HepG2 (cell line): Measurements from ENCODE around the gene RPL36AL. TPM values are rescaled to one million over a fixed set of nuclear protein-coding genes. Genes with fewer than 3 reads are reported as not detected.

ENCODE experiments used
- GZF1 ChIP-seq: sonication (generic); formaldehyde crosslinking; IDR thresholded peaks from 2 replicates; pipeline ENCODE4 v1.5.1; 2020; ENCODE audit warnings: mild to moderate bottlenecking, missing genetic modification reagents
- HOXA3 ChIP-seq: sonication (generic); formaldehyde crosslinking; IDR thresholded peaks from 2 replicates; pipeline ENCODE4 v1.5.0; 2020; ENCODE audit warnings: missing genetic modification reagents
- MLLT10 ChIP-seq: sonication (generic); formaldehyde crosslinking; IDR thresholded peaks from 2 replicates; pipeline ENCODE4 v1.4.0; 2020; ENCODE audit warnings: missing genetic modification reagents
- SCMH1 ChIP-seq: sonication (generic); formaldehyde crosslinking; IDR thresholded peaks from 2 replicates; pipeline ENCODE4 v1.9.0; 2021; ENCODE audit warnings: missing genetic modification reagents, mild to moderate bottlenecking, borderline replicate concordance
- TOE1 ChIP-seq: sonication (generic); formaldehyde crosslinking; IDR thresholded peaks from 2 replicates; pipeline ENCODE4 v1.4.0; 2020; ENCODE audit warnings: mild to moderate bottlenecking, missing genetic modification reagents
- XRCC5 ChIP-seq: fragments of 200-400 bp; formaldehyde crosslinking; optimal IDR thresholded peaks from 2 replicates; pipeline ENCODE3; 2017; ENCODE audit warnings: mild to moderate bottlenecking, low read length
- ZMYM2 ChIP-seq: sonication (generic); formaldehyde crosslinking; IDR thresholded peaks from 2 replicates; pipeline ENCODE4 v1.8.0; 2022; ENCODE audit warnings: mild to moderate bottlenecking, missing genetic modification reagents
- ZNF224 ChIP-seq: sonication (generic); formaldehyde crosslinking; IDR thresholded peaks from 2 replicates; pipeline ENCODE4 v1.5.0; 2020; ENCODE audit warnings: mild to moderate bottlenecking, missing genetic modification reagents
- ZNF33A ChIP-seq: sonication (generic); formaldehyde crosslinking; IDR thresholded peaks from 2 replicates; pipeline ENCODE4 v1.5.1; 2020; ENCODE audit warnings: missing genetic modification reagents, mild to moderate bottlenecking, moderate library complexity, borderline replicate concordance
- ZNF558 ChIP-seq: sonication (generic); formaldehyde crosslinking; IDR thresholded peaks from 2 replicates; pipeline ENCODE4 v1.9.0; 2022; ENCODE audit warnings: mild to moderate bottlenecking, missing genetic modification reagents, borderline replicate concordance
- ZNF891 ChIP-seq: sonication (generic); formaldehyde crosslinking; IDR thresholded peaks from 2 replicates; pipeline ENCODE4 v1.5.0; 2020; ENCODE audit warnings: mild to moderate bottlenecking, missing genetic modification reagents
- polyA plus RNA-seq, 8 experiments: library from polyadenylated mRNA; depleted of rRNA in 3 of 8; stranded (reverse) in 7 of 8; unstranded in 1 of 8; fragments of >200 nt; fragmentation: Illumina TruSeq in 4 of 8; extraction: Trizol in 4 of 8; gene quantifications; 2 replicates each; pipeline versions ENCODE4 v1.2.1 to v1.2.3, GENCODE V29; 2011 to 2016; ENCODE audit warnings: low read depth in 4 of 8, missing spikeins in 1 of 8, mixed read lengths in 1 of 8; ENCODE audit not compliant: insufficient read depth in 1 of 8
- total RNA-seq, 5 experiments: library from RNA; depleted of rRNA; stranded (reverse); fragments of >200 nt; fragmentation: Illumina TruSeq; extraction: Trizol; gene quantifications; 2 replicates each; pipeline ENCODE4 v1.2.3, GENCODE V29; 2016; ENCODE audit warnings: low read depth in 1 of 5
- TF ChIP-seq, protein P1 (sequence below): IDR thresholded peaks from 2 replicates; pipeline ENCODE4 v1.6.1; 2012; ENCODE audit warnings: low read length, improper control_type of control experiment
- TF ChIP-seq, protein P2 (sequence below): IDR thresholded peaks from 2 replicates; pipeline ENCODE4 v1.6.1; 2016; ENCODE audit warnings: missing genetic modification reagents, missing compliant biosample characterization
- TF ChIP-seq, protein P3 (sequence below): sonication (generic); formaldehyde crosslinking; IDR thresholded peaks from 2 replicates; pipeline ENCODE4 v1.5.1; 2020; ENCODE audit warnings: mild to moderate bottlenecking, moderate library complexity, missing genetic modification reagents
- TF ChIP-seq, protein P4 (sequence below): IDR thresholded peaks from 2 replicates; pipeline ENCODE4 v1.6.1; 2012; ENCODE audit warnings: inconsistent platforms
- TF ChIP-seq, protein P5 (sequence below): sonication (generic); formaldehyde crosslinking; IDR thresholded peaks from 2 replicates; pipeline ENCODE4 v1.4.0; 2020; ENCODE audit warnings: mild to moderate bottlenecking, missing genetic modification reagents, borderline replicate concordance

RPL36AL gene
- total and polyA plus RNA-seq, 2 of the 13 experiments (the other 11 are each of a cell fraction or from before 2014, with no cell fraction given): 90.0 to 294 TPM

DNA sequence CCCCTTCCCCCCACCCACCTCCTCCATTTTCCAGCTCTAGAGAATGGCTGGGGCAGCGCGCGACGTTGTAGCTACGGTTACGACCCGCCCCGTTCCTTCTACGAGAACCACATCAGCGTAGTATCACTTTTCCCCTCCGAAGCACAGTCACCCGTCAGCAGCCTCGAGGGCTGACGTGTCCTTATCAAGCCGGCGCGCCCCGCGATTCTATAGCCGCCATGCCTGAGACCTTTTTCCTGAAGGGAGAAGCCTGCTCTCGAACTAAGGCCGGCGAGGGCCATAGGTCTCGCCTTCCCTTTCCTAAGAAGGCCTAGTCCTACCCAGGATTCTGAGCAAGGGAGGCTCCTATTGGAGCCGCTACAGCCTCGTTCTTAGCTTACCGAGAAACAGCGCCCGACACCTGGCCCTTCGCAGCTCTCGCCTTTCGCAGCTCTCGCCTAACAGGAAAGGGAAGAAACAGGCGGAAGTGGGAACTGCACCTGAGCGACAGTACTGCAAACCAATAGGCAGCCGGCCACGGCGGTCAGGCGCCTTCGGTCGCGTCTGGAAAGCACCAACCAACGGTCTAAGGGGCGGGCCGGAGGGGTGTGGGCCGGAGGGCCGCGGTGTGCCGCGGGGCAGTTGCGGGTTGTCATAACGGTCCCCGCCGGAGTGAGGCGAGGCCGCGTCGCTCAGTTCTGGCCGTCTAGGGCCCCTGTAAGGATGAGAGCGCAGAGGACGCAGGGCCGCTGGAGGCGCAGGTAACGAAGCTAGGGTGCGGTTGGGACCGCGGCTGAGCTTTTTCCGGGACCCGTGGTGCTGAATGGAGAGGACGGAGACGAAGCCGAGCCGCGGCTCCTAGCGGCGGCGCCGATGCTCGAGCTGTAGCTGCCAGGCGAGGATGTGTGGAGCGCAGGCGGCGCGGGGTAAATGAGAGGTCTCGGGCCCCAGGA is at the start of gene RPL36AL, which contains the start of gene MGAT2 (continued):
- TF ChIP-seq, protein P1, sequence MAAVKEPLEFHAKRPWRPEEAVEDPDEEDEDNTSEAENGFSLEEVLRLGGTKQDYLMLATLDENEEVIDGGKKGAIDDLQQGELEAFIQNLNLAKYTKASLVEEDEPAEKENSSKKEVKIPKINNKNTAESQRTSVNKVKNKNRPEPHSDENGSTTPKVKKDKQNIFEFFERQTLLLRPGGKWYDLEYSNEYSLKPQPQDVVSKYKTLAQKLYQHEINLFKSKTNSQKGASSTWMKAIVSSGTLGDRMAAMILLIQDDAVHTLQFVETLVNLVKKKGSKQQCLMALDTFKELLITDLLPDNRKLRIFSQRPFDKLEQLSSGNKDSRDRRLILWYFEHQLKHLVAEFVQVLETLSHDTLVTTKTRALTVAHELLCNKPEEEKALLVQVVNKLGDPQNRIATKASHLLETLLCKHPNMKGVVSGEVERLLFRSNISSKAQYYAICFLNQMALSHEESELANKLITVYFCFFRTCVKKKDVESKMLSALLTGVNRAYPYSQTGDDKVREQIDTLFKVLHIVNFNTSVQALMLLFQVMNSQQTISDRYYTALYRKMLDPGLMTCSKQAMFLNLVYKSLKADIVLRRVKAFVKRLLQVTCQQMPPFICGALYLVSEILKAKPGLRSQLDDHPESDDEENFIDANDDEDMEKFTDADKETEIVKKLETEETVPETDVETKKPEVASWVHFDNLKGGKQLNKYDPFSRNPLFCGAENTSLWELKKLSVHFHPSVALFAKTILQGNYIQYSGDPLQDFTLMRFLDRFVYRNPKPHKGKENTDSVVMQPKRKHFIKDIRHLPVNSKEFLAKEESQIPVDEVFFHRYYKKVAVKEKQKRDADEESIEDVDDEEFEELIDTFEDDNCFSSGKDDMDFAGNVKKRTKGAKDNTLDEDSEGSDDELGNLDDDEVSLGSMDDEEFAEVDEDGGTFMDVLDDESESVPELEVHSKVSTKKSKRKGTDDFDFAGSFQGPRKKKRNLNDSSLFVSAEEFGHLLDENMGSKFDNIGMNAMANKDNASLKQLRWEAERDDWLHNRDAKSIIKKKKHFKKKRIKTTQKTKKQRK: no peak
- TF ChIP-seq HOXA3 (CRISPR knock-in tag) (peak; percentile 14; the same call in 1 of the 2 replicates), XRCC5 (peak; percentile 40), ZNF891 (CRISPR knock-in tag) (no peak), MLLT10 (CRISPR knock-in tag) (0 out of 2 replicates have a peak, but pooled peaks have one; percentile 61), ZNF224 (CRISPR knock-in tag) (peak; percentile 39; the same call in 1 of the 2 replicates), ZNF33A (CRISPR knock-in tag) (no peak), SCMH1 (CRISPR knock-in tag) (no peak), ZNF558 (no peak), GZF1 (CRISPR knock-in tag) (0 out of 2 replicates have a peak, but pooled peaks have one; percentile 27), ZMYM2 (no peak), TOE1 (0 out of 2 replicates have a peak, but pooled peaks have one; percentile 12)
- TF ChIP-seq, protein P2, sequence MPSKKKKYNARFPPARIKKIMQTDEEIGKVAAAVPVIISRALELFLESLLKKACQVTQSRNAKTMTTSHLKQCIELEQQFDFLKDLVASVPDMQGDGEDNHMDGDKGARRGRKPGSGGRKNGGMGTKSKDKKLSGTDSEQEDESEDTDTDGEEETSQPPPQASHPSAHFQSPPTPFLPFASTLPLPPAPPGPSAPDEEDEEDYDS (CRISPR knock-in tag): peak; percentile 87
- TF ChIP-seq, protein P3, sequence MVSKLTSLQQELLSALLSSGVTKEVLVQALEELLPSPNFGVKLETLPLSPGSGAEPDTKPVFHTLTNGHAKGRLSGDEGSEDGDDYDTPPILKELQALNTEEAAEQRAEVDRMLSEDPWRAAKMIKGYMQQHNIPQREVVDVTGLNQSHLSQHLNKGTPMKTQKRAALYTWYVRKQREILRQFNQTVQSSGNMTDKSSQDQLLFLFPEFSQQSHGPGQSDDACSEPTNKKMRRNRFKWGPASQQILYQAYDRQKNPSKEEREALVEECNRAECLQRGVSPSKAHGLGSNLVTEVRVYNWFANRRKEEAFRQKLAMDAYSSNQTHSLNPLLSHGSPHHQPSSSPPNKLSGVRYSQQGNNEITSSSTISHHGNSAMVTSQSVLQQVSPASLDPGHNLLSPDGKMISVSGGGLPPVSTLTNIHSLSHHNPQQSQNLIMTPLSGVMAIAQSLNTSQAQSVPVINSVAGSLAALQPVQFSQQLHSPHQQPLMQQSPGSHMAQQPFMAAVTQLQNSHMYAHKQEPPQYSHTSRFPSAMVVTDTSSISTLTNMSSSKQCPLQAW (CRISPR knock-in tag): peak; percentile 67
- TF ChIP-seq, protein P4, sequence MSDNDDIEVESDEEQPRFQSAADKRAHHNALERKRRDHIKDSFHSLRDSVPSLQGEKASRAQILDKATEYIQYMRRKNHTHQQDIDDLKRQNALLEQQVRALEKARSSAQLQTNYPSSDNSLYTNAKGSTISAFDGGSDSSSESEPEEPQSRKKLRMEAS: peak; percentile 61
- TF ChIP-seq, protein P5, sequence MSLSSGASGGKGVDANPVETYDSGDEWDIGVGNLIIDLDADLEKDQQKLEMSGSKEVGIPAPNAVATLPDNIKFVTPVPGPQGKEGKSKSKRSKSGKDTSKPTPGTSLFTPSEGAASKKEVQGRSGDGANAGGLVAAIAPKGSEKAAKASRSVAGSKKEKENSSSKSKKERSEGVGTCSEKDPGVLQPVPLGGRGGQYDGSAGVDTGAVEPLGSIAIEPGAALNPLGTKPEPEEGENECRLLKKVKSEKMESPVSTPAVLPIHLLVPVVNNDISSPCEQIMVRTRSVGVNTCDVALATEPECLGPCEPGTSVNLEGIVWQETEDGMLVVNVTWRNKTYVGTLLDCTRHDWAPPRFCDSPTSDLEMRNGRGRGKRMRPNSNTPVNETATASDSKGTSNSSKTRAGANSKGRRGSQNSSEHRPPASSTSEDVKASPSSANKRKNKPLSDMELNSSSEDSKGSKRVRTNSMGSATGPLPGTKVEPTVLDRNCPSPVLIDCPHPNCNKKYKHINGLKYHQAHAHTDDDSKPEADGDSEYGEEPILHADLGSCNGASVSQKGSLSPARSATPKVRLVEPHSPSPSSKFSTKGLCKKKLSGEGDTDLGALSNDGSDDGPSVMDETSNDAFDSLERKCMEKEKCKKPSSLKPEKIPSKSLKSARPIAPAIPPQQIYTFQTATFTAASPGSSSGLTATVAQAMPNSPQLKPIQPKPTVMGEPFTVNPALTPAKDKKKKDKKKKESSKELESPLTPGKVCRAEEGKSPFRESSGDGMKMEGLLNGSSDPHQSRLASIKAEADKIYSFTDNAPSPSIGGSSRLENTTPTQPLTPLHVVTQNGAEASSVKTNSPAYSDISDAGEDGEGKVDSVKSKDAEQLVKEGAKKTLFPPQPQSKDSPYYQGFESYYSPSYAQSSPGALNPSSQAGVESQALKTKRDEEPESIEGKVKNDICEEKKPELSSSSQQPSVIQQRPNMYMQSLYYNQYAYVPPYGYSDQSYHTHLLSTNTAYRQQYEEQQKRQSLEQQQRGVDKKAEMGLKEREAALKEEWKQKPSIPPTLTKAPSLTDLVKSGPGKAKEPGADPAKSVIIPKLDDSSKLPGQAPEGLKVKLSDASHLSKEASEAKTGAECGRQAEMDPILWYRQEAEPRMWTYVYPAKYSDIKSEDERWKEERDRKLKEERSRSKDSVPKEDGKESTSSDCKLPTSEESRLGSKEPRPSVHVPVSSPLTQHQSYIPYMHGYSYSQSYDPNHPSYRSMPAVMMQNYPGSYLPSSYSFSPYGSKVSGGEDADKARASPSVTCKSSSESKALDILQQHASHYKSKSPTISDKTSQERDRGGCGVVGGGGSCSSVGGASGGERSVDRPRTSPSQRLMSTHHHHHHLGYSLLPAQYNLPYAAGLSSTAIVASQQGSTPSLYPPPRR (CRISPR knock-in tag): peak; percentile 1; the same call in 1 of the 2 replicates
